Lower leg skin (tissue), 3 donors: ENCODE results near the gene SLC9A2.

Source experiments
- POLR2A ChIP-seq, 2 donors: fragments of 450-650 bp; IDR thresholded peaks; one replicate each; pipeline ENCODE4 v1.6.1; 2016 to 2017; ENCODE audit warnings: antibody characterized with exemption in 2 of 2, mild to moderate bottlenecking in 1 of 2, moderate library complexity in 1 of 2
- TF ChIP-seq, protein P1 (sequence below), 3 donors: fragments of 450-650 bp; IDR thresholded peaks; one replicate each; pipeline ENCODE4 v1.5.1; 2016; ENCODE audit warnings: antibody characterized with exemption in 3 of 3, mild to moderate bottlenecking in 3 of 3, moderate library complexity in 2 of 3

DNA sequence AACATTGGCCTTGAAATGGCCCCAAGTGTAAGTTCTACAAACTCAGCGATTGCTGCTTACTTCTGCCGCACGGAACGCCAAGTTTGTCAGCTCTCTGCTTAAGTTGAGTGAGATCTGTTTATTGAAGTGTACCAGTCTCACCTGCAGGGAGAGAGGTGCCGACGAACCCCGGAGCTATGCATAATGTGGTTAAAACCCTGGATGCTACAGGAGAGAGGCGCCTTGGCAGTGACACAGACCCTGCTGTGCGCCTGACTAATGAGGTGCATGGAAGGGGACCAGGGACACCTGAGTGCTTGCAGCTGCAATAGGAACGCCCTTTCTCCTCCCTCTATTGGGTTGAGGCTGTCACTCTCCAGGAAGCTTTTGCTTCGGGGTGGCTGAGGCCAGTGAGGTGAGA is 979 bp downstream of the SLC9A2 start:
- TF ChIP-seq, protein P1, sequence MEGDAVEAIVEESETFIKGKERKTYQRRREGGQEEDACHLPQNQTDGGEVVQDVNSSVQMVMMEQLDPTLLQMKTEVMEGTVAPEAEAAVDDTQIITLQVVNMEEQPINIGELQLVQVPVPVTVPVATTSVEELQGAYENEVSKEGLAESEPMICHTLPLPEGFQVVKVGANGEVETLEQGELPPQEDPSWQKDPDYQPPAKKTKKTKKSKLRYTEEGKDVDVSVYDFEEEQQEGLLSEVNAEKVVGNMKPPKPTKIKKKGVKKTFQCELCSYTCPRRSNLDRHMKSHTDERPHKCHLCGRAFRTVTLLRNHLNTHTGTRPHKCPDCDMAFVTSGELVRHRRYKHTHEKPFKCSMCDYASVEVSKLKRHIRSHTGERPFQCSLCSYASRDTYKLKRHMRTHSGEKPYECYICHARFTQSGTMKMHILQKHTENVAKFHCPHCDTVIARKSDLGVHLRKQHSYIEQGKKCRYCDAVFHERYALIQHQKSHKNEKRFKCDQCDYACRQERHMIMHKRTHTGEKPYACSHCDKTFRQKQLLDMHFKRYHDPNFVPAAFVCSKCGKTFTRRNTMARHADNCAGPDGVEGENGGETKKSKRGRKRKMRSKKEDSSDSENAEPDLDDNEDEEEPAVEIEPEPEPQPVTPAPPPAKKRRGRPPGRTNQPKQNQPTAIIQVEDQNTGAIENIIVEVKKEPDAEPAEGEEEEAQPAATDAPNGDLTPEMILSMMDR (IDR thresholded peaks at IDR 0.05) = no peak
- no peak for TF ChIP-seq POLR2A (IDR thresholded peaks at IDR 0.05)
